ENCODE data around the gene INVS.
"Not testable (repeated sequence)": the region's sequence is repeated elsewhere in the genome, so short reads cannot be mapped to it uniquely, and the experiment has no call there.

DNA sequence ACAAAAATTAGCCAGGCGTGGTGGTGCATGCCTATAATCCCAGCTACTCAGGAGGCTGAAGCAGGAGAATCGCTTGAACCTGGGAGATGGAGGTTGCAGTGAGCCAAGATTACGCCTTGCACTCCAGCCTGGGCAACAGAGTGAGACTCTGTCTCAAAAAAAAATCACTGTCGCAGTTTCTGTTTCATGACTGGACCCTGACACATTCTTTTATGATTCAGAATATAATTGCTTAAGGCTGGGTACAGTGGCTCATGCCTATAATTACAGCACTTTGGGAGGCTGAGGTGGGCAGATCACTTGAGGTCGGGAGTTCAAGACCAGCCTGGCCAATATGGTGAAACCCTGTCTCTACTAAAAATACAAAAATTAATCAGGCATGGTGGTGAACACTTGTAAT lies 239.7 kb downstream of the INVS start:
- TF ChIP-seq, protein P1, sequence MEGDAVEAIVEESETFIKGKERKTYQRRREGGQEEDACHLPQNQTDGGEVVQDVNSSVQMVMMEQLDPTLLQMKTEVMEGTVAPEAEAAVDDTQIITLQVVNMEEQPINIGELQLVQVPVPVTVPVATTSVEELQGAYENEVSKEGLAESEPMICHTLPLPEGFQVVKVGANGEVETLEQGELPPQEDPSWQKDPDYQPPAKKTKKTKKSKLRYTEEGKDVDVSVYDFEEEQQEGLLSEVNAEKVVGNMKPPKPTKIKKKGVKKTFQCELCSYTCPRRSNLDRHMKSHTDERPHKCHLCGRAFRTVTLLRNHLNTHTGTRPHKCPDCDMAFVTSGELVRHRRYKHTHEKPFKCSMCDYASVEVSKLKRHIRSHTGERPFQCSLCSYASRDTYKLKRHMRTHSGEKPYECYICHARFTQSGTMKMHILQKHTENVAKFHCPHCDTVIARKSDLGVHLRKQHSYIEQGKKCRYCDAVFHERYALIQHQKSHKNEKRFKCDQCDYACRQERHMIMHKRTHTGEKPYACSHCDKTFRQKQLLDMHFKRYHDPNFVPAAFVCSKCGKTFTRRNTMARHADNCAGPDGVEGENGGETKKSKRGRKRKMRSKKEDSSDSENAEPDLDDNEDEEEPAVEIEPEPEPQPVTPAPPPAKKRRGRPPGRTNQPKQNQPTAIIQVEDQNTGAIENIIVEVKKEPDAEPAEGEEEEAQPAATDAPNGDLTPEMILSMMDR (IDR thresholded peaks at IDR 0.05), result not testable (repeated sequence)
- not testable (repeated sequence) for TF ChIP-seq POLR2A (IDR thresholded peaks at IDR 0.05)

All from upper lobe of left lung (tissue), 4 donors.